ENCODE results near the gene DDX41. TPM values are rescaled to one million over a fixed set of nuclear protein-coding genes. Genes with fewer than 3 reads are reported as not detected.

Gene DDX41
- total RNA-seq, 4 donors from 2014 or later: 64.5 to 80.8 (median 68.5) TPM

DNA sequence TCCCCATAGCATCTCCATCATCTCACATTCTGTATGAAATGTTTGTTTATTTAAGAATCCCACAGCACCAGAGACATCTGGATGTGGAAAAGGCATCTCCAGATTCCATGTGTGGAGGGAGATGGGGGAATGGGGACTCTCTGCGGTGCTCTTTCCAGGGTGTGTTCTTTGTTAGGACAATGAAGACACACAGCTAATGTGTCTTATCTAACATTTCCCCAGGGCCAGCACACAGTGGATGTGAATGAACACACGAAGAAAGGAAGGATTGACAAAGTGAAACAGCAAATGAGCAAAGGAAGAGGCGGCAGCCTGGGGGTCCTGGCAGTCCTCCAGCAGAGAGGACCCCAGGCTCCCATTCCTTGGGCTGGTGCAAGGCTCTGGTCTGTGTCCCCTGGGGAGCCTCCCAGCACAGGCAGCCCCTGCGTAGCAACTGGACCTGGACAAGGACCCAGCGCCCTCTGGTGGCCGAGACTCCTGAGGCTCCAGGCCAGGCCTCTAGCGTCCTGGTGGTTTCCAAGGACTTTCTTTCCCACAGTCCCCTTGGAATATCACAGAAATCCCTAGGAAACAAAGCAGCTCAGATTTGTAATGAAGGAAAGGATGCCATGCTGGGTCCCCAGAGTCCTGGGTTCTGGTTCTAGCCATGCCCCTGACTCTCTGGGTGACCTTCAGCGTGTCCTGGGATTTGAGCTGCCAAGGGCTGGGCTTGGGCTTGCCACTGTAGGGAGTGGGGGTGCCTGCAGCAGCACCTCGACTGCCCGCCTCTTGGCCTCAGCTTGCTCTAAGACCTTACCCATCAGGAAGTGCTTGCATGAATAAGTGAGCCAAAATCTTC lies 15.9 kb downstream of the DDX41 start:
- peak; percentile 27 for ATAC-seq
- WGBS, 2 donors (ENCODE audit: low coverage in 1 of 2): 0 to 23% methylated on average over 3 to 7 of the region's 10 CpGs

DNA sequence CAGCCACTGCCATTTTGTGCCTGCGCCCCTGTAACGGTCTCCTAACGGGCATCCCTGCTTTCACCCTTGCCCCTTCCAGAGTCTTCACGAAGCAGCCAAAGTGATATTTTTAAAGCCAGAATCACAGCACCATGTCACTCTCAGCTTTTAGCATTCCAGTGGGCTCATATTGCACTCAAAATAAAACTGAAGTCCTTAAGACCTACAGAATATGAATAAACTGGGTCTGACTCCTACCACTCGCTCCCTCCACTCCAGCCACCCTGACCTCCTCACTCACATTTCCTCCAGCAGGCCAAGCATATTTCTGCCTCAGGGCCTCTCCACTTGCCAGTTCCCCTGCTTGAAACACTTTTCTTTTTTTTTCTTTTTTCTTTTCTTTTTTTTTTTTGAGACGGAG lies 16.9 kb downstream of the DDX41 start:
- Histone ChIP-seq H3K27me3 (no peaks in the 10 kb centered on the region), H3K27ac (peak overlapping the region in 2 of 4 donors; percentile 44 to 45), H3K4me1 (peaks cover 0 to 45% (median 29%) of the 10 kb centered on the region in 3 donors), H3K9me3 (no peaks in the 10 kb centered on the region), H3K4me3 (no peak overlapping the region), H3K36me3 (peaks cover 0 to 4% of the 10 kb centered on the region in 2 donors)
- TF ChIP-seq, protein P1, sequence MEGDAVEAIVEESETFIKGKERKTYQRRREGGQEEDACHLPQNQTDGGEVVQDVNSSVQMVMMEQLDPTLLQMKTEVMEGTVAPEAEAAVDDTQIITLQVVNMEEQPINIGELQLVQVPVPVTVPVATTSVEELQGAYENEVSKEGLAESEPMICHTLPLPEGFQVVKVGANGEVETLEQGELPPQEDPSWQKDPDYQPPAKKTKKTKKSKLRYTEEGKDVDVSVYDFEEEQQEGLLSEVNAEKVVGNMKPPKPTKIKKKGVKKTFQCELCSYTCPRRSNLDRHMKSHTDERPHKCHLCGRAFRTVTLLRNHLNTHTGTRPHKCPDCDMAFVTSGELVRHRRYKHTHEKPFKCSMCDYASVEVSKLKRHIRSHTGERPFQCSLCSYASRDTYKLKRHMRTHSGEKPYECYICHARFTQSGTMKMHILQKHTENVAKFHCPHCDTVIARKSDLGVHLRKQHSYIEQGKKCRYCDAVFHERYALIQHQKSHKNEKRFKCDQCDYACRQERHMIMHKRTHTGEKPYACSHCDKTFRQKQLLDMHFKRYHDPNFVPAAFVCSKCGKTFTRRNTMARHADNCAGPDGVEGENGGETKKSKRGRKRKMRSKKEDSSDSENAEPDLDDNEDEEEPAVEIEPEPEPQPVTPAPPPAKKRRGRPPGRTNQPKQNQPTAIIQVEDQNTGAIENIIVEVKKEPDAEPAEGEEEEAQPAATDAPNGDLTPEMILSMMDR (IDR thresholded peaks at IDR 0.05): no peak
- TF ChIP-seq POLR2A (IDR thresholded peaks at IDR 0.05) (no peak), POLR2AphosphoS5 (IDR thresholded peaks at IDR 0.05) (no peak), EP300 (IDR thresholded peaks at IDR 0.05) (no peak)
- no peak for ATAC-seq
- WGBS, 2 donors (ENCODE audit: low coverage in 1 of 2): 81 to 84% methylated on average over 5 to 6 of the region's 6 CpGs

More for the DNA sequence above, 15.9 kb downstream of the DDX41 start:
- no peaks in the 10 kb centered on the region for H3K9me3 ChIP-seq
- H3K27me3 ChIP-seq: no peaks in the 10 kb centered on the region
- H3K4me1 ChIP-seq: peaks cover 0 to 34% (median 19%) of the 10 kb centered on the region in 3 donors
- H3K27ac ChIP-seq: peak overlapping the region in 3 of 4 donors; percentile 44 to 76 (median 45)
- H3K4me3 ChIP-seq: no peak overlapping the region
- TF ChIP-seq EP300 (IDR thresholded peaks at IDR 0.05) (no peak), POLR2A (IDR thresholded peaks at IDR 0.05) (no peak), POLR2AphosphoS5 (IDR thresholded peaks at IDR 0.05) (no peak)
- TF ChIP-seq, protein P1 (IDR thresholded peaks at IDR 0.05): peak in 3 of 4 experiments; percentile 93 to 97 (median 94)
- H3K36me3 ChIP-seq: peaks cover 0 to 4% of the 10 kb centered on the region in 2 donors

DNA sequence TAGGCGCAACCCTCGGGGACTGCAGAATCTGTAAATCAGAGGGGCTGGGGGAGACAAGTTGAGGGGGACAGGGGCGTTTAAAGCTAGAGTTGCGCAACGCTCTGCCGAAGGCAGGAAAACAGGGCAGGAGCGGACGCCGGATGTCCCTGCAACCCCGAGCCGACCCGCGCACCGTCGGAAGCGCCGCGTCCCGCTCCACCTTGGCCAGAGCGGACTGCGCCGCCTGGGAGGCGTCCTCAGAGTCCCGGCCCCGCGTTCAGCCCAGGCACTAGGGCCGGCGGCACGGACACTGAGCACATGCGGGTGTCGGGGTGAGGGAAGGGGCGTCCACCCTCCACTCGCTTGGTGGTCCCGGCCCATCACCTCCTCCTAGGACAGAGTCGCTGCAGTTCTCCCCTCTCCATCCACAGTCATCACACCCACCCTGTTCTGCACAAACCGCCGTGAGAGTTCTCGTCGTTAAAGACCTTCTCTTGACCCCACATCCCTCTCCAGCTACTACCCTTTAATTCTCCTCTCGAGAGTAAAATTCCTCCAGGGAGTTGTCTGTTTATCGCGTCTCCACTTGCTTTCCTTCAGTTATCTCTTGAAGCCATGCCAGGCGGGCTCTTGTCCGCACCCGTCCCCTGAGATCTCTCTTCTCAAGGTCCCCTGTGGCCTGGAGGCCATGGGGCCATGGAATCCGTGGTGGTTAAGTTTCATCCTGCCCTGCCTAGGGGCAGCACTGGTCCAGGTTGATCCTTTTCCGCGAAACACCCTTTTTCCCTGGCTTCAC lies 18.6 kb downstream of the DDX41 start:
- Histone ChIP-seq H3K27me3 (no peaks in the 10 kb centered on the region), H3K4me1 (peaks cover 5 to 61% (median 46%) of the 10 kb centered on the region in 3 donors), H3K4me3 (peak overlapping the region; percentile 18 to 97), H3K9me3 (no peaks in the 10 kb centered on the region), H3K36me3 (peaks cover 0 to 4% of the 10 kb centered on the region in 2 donors), H3K27ac (peak overlapping the region; percentile 15 to 99 (median 99))
- WGBS, 2 donors (ENCODE audit: low coverage in 1 of 2): 28 to 37% methylated on average over 7 to 12 of the region's 48 CpGs
- peak; percentile 17 for ATAC-seq
- TF ChIP-seq, protein P1 (IDR thresholded peaks at IDR 0.05): peak in 1 of 4 experiments; percentile 7
- TF ChIP-seq POLR2A (IDR thresholded peaks at IDR 0.05): no peak

DNA sequence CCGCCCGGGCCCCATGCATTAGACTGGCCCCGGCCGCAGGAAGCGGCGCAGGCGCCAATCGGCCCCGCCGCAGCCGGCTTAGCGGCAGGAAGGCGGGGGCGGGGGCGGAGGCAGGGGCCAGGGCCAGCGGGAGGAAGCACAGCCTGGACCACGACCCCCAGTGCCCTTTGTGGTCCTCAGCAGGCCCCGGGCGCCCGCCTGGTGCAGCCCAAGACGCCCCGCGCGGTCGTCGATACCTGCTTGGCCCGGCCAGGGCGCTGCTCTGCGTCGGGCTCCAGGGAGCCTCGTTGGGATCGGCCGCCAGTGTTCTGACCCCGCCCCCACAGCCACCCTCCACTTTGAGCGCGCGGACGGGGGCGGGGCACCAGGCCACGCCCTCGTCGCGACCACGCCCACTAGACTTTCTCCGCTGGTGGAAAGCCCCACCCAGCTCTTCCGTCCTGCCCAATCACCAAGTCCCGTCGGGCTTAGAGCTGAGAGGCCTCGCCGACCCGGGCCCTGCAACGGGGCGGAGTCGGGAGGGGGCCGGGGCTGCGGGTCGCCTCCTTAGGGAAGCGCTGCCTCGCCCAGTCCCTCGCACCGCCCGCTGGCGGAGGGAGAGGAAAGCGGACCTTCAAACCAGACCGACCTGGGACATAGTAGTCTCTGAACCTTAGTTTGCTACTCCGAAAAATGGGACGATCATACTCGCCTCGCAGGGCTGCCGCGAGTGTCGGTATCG lies 19.3 kb downstream of the DDX41 start, which contains the start of gene PDLIM7:
TSS of gene PDLIM7 (minus strand) at position 313 of the 721 bp plus-strand sequence. CDS start 1,092 bp downstream, outside the sequence.
- peak; percentile 83 for ATAC-seq
- Histone ChIP-seq H3K9me3 (no peaks in the 10 kb centered on the region), H3K4me3 (peak within 1 kb of the TSS; percentile 80 to 97), H3K36me3 (peaks cover 0 to 6% of the 10 kb centered on the region in 2 donors), H3K4me1 (peaks cover 5 to 69% (median 53%) of the 10 kb centered on the region in 3 donors), H3K27me3 (no peaks in the 10 kb centered on the region), H3K27ac (peak within 1 kb of the TSS; percentile 96 to 99 (median 99))
- no peak for TF ChIP-seq EP300 (IDR thresholded peaks at IDR 0.05)
- TF ChIP-seq POLR2AphosphoS5 (IDR thresholded peaks at IDR 0.05): peak; percentile 96
- TF ChIP-seq, protein P1 (IDR thresholded peaks at IDR 0.05): peak in 3 of 4 experiments; percentile 15 to 35 (median 32)
- peak; percentile 98 for TF ChIP-seq POLR2A (IDR thresholded peaks at IDR 0.05)
- 0% methylated on average over 12 of the region's 73 CpGs; no CpG with 5 or more reads in 1 of the 2 donors for WGBS, 2 donors (ENCODE audit: low coverage in 1 of 2)

All from gastroesophageal sphincter (tissue), 4 donors.